ENCODE measurements around the gene TECR.

DNA sequence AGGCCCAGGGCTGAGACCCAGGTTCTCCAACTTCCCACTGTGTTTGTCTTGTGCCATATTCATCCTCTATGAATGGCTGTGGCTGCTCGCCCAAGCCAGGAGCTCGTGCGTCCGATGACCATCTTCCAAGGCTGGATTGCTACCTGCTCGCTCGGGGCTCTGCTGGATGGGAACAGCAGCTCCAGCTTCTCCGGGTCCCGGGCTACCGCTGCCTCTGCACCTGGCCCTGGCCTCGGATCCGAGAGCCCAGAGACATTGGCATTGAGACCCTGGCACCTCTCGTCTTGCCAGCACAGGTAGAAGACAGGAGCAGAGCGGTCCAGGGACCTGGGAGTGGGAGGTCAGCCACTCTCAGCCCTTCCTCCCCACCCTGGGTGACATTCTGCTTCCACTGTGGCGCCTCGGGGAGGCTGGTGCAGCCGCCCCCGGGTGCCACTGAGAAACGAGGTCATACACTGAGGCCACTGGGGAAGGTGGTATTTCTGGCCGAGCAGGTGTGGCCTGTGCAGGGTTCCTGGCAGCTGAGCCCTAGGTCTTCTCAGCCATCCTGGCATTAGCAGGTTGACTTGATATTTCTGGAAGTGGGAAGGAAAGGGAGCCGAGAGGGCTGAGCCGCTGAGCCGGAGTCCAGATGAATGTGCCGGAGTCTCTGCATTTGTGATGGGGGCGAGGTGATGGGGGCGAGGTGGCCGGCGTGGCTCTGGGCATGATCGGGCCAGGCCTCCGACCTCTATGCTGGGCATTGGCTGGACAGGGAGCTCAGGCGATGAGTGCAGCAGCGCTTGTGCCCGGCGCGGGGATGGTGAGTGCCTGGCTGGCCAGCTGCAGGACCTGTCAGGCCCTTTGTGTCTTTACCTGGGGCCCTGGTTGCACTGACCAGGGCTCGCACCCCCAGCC, 23.9 kb downstream of the TECR start:
- TF ChIP-seq POLR2A (IDR thresholded peaks at IDR 0.05; ENCODE audit: low read depth, low read length), result no peak
- TF ChIP-seq POLR2AphosphoS5 (IDR thresholded peaks at IDR 0.05; ENCODE audit: low read depth, low read length), result no peak
